Astrocyte (in vitro differentiated cells and primary cell): ENCODE measurements around the gene ARHGAP26.

Experiments used
- EZH2 ChIP-seq: IDR thresholded peaks from 2 replicates; pipeline ENCODE4 v1.6.1; 2012; ENCODE audit warnings: mild to moderate bottlenecking, low read length, inconsistent platforms; ENCODE audit not compliant: insufficient read depth
- TF ChIP-seq, protein P1 (sequence below): IDR thresholded peaks from 2 replicates; pipeline ENCODE4 v1.5.1; 2011; ENCODE audit warnings: low read depth, mild to moderate bottlenecking, inconsistent platforms, low read length, moderate library complexity; ENCODE audit not compliant: insufficient read depth

- TF ChIP-seq, protein P1, sequence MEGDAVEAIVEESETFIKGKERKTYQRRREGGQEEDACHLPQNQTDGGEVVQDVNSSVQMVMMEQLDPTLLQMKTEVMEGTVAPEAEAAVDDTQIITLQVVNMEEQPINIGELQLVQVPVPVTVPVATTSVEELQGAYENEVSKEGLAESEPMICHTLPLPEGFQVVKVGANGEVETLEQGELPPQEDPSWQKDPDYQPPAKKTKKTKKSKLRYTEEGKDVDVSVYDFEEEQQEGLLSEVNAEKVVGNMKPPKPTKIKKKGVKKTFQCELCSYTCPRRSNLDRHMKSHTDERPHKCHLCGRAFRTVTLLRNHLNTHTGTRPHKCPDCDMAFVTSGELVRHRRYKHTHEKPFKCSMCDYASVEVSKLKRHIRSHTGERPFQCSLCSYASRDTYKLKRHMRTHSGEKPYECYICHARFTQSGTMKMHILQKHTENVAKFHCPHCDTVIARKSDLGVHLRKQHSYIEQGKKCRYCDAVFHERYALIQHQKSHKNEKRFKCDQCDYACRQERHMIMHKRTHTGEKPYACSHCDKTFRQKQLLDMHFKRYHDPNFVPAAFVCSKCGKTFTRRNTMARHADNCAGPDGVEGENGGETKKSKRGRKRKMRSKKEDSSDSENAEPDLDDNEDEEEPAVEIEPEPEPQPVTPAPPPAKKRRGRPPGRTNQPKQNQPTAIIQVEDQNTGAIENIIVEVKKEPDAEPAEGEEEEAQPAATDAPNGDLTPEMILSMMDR: no peak
- TF ChIP-seq EZH2: no peak
These were observed 249.0 kb downstream of the ARHGAP26 start for GRCh38 chr5:143019157-143019556.
